Measurements from ENCODE around the gene PRPF38A.
"Not testable (repeated sequence)": the region's sequence is repeated elsewhere in the genome, so short reads cannot be mapped to it uniquely, and the experiment has no call there.

PRPF38A gene, protein sequence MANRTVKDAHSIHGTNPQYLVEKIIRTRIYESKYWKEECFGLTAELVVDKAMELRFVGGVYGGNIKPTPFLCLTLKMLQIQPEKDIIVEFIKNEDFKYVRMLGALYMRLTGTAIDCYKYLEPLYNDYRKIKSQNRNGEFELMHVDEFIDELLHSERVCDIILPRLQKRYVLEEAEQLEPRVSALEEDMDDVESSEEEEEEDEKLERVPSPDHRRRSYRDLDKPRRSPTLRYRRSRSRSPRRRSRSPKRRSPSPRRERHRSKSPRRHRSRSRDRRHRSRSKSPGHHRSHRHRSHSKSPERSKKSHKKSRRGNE

DNA sequence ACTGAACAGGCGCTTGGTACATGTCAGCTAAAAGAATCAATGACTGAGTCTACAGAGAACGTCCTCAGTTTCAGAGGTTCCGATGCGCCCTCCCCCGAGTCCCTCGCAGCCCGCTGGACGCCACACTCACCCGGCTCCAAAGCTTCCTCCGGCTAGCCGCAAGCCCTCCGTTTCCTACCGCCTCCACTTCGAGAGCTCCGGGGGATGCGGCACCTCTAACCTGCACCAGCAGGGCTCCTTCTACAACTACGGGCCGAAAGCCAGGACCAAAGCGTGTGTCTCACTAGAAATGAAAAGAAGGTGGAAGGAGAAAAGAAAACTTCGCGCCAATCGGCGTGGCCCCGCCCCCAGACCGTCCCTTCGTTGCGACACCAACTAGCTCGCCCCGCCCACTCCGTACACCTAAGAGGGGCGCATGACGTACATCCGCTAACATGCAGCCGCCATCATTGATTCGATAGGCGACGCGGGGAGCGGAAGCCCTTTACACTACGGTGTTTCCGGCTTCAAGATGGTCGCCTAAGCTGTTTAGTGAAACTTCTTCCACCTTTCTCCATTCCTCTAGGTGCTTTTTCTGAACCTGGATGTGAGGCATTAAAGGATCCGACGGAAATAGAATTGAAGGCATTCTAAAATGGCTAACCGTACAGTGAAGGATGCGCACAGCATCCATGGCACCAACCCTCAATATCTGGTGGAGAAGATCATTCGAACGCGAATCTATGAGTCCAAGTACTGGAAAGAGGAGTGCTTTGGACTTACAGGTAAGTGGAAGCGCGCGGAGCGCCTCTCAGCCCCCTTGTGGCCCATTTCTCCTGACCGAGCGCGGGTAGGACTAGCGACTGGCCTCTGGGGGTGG is at the start of gene PRPF38A, which contains the start of gene ORC1:
Gene PRPF38A, plus strand, starts transcription at position 487 of the 859 bp plus-strand sequence. Its CDS starts 148 bp downstream, at position 635.
Gene ORC1, minus strand, starts transcription at position 308 of the 859 bp plus-strand sequence. CDS start 2,200 bp downstream, outside the sequence.
- peak; percentile 98 for DNase-seq

DNA sequence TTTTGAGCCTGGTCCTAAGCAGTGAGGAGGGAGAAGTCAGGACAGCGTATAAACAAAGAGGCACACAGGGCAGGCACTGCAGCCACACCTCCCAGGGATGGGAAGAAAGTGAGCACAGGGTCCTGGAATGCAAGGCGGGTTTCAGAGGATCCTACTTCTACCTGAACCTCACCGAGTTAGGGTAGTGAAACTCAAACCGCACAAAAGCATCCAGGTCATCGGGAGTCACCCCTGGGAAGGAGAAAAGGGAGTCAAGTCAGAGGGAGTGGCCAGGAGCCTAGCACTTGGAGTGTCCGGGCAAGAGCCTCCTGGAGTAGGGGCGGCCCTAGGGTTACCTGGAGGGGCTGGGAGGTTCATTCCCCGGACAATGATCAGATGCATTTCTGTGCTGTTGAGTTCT is 49.0 kb upstream of the PRPF38A start:
- DNase-seq, result no peak

DNA sequence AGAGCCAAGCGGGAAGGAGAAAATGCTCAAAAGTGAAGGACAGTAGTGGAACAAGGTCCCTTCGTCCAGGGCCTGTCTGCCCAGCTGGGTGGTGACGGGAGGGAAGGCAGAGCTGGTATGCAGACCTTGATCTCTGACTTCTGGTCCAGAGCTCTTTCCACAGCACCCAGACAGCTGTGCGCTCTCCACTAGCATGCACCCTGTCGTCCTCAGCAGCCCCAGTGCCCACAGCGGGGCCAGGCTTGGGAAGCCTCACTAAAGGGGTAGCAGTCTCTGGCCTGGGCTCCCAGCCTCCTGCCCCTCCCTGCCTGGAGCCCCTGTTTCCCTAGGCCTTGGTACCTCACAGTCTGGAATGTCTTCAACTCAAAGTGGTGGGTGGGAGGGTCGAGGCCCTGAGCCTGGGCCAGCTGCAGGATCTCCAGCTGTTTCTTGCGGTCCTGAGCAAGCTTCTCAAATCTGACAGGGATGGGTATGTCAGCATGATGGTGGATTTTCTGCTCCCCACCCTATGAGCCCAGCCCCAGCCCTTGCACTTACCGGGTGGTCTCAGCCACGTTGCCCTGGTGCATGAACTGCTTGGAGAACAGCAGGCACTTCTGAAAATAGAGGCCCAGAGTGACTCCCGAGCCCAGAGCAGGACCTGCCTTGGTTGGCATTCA is 48.4 kb upstream of the PRPF38A start:
- no peak for DNase-seq

DNA sequence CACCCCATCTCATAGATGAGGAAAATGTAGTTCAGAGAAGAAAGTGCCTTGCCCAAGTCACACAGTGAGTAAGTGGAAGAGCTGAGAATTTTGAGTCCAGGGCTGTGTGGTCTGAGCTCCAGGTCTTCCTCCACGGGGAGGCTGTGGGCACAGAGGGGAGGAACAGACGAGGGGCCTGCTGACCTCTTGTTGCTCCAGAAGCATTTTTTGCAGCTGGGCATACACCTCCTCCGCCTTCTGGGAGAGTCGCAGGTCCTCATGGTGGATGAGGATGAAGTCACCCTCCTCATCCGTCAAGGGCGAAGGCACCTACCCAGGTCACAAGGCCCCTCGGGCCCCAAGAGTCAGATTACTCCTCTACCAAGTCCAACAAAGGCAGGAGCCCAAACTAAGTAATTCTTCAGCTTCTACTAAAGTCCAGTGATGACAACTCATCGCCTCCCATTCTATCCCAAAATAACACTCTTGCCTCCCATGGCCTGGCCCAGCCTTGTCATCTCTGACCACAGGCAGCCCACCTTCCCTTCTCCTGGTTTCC is 47.5 kb upstream of the PRPF38A start:
- DNase-seq, result no peak

DNA sequence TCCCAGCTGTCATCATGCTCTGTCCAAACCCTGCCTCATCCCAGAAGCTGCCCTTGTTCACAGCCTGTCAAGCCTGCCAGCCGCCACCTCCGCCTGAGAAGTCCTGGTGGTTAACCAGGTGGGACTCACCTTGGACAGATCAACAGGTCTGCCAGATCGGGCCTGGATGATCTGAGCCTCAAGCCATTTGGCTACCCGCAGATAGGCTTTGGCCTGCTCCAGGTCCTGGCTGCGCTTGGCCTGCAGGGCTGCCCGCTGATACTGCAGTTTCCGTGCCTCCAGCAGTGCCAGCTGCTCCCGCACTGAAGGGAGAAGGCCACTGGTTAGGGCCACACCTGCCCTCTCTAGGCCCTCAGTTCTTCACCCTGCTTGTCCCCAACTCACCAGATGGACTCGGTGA is 47.0 kb upstream of the PRPF38A start:
- DNase-seq, result no peak

DNA sequence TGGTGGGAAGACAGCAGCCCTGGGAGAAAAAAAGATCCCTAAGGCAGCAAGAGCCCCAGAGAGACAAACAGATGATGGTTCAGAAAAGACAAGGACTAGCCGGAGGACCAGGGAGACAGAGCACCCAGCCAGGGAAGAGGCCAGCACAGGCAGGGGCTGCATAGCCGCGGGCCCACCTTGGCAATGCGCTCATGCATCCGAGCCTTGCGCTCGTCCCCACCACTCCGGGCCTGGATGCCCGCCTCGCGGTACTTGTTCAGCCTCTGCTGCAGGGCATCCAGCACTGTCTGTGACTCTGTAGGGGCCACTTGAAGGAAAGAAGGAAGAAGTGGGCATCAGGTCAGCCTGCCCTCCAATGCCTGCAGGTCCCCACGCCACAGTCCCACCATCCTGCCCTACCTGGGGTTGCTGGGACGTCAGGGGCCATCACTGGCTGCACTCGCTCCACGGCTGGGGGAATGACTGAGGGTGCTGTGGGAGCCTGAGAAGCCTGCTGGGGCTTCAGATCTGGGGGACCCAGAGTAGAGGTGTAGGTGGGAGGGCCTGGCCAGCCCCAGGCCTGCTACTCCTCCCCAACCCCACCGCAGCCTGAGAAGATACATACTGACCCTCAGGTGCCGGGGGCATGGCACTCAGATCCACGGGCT is 45.4 kb upstream of the PRPF38A start:
- DNase-seq, result no peak

DNA sequence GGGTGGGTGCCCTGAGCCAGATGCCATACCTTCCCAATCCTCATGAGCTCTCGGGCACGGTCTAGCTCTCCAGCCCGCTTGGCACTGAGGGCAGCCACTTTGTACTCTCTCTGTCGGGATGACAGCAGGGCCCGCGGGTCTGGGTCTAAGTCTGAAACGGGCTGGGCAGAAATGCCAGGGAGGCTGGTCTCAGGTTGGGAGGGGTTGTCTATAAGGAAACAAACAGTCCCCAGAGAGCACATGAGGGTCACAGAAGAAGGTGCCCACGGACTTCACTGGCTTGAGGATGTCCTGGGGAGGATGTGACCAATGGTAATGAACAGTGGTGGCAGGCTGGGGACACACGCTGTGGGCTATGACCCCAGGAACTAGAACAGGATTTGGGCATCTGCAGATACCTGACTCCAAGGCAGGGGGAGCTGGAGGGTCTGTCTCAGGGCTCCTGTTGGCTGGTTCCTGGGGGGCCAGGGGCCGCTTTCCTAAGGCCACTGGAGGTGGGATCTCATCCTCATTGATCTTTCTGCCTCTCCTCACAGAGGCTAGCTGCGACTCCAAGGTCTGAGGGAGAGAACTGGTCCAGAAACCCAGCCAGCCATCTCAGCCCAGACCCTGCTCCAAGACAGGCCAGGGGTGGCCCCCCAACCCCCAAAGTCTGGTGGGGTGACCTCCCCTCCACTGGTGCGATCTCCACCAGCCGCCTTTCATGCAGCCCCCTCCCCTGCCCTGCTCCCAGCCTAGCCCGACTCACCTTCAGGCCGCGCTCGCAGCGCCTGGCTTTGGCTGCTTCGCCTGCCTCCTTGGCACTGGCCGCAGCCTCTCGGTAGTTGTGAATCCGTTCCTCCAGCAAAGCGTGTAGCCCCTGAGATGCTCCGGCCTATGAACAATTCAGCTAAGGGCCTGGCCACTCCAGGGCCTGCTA is 44.5 kb upstream of the PRPF38A start:
- DNase-seq, result no peak

DNA sequence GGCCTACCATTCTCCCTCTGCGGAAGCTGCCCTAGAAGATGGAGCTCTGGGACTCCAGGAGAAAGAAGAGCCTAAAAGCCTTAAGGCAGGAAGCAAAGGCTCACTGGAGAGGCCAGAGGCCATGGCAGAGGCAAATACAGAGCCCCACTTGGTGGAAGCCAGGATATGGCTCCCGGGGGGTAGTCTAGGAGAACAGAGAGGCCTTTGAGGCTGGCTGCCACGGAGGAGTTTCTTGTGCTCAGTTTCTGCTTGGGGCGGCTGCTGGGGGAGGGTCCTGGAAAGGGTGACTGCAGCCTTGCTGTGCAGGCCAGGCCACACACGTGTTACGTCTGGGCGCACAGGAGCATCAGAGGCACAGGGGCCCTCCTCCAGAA is 43.8 kb upstream of the PRPF38A start:
- DNase-seq, result no peak

DNA sequence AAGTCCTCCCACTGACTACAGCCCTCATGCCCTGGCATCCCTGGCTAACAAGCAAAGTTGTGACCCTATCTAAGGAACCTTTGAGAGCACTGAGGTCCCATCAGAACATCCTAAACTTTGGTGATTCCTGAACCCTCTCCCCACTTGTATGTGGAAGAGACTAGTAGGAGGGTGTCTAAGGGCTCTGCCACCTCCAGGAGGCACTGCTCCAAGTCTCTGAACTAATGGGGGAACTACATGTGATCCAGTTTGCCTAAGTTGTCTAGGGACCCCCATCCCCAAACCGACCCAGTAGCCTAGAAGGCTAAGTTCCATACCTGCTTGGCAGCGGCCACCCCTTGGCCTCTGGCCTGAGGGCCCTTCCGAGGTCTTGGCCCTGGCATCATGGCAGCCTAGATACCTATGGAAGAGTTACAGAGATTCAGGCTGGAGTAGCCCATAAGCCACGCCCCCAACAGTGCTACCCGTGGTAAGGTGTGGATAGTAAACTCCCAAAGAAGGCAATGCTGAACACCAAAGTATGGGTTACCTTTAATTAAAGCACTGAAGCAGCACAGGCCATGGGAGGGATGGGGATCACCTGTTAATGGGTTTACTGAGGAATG is 40.1 kb upstream of the PRPF38A start:
- DNase-seq, result no peak

DNA sequence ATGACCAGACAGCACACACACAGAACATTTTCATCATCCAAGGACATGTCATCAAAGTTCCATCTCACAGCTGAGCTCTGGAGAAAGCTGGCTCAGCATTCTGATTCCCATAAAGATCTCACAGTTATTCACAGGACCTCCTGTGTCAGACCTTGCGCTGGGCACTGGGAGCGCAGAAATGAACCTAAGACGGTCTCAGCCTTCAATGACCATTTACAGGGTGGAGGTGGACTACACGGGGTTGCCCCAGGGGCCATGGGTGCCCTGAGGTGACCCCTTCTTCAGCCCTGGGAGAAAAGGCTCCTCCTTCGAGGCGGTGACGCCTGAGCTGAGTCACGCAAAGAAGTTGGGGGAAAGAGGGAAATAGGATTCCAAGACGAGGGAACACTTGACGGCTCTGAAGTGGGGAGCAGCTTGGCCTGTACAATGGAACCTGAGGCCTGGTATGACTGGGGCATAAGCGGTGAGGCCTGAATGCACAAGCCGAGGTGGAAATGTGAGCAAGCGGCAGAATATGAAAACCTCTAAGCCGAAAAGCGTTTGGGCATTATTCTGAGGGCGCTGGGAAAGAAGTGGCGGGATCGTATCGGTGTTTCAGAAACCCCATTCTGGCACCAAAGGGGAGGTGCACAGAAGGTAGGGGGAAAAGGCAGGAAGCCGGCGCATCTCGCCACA is 39.2 kb upstream of the PRPF38A start:
- DNase-seq, result peak; percentile 63

DNA sequence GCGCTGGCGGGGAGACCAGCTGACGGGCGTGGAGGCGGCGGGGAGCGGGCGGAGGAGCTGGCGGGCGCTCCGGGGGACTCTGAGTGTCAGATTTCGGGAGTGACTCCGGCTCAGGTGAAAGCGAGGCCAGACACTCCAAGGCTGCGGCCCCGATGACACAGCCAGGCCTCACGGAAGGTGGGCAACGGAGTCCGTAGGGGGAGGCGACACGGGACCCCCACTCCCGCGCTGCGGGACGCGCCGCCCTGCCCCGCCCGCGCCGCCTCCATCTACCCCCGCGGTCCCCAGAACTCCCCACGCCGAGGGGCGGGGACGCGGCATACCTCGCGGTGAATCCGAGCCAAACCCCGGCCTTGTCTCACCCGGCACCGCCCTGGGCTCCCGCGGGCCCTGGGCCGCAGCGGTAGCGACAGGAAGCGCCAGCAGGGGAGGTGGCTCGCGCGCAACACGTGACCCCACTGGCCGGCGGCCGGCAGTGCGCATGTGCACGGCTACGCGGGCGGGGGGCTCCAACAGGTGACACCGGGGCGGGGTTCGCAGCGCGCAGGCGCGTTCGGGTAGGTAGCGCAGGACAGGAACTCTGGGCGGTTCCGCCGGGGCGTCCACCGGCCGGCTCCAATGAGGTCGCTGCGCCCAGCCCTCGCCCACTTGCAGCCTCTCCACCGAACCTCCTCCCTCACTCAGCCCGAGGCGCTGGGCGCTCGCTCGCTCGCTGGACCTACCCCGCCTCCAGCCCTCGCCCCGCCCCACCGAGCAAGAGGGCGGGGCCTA is 38.5 kb upstream of the PRPF38A start, which contains the start of gene CC2D1B:
Gene CC2D1B, minus strand, starts transcription at position 460 of the 771 bp plus-strand sequence. CDS start 1,585 bp downstream, outside the sequence.
- peak; percentile 99 for DNase-seq

DNA sequence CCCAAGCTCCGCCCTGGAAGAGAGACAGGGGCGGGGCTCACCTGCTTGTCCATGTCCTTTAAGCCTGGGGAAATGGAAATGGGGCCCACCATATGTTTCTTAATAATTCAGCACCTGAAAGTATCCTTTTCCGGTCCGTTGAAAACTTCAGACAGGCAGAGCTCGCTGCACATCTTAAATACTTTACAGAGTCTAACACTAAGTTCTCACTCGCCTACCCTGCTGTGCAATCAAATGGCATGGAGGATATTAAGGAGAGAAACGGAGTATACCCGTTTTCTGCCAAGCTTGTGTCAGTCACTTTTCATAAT is 37.9 kb upstream of the PRPF38A start:
- no peak for DNase-seq

DNA sequence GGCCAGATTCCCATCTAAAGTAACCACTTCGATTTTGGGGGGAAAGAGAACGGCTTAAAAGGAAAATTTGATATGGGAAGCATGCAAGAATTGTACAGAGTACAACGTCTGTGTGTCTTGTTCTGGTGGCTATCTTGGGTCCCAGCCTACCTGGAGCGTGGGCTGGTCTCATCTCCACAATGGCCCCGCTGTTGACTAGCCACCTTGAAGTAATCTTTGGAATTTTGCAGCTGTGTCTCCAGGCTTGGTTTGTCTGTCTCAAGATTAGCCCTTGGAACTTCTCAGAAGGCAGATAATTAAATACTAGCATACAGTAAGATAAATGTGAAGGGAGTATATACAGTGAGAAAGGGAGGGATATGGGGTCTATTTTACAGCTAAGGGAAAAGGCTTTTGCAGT is 37.1 kb upstream of the PRPF38A start:
- no peak for DNase-seq

DNA sequence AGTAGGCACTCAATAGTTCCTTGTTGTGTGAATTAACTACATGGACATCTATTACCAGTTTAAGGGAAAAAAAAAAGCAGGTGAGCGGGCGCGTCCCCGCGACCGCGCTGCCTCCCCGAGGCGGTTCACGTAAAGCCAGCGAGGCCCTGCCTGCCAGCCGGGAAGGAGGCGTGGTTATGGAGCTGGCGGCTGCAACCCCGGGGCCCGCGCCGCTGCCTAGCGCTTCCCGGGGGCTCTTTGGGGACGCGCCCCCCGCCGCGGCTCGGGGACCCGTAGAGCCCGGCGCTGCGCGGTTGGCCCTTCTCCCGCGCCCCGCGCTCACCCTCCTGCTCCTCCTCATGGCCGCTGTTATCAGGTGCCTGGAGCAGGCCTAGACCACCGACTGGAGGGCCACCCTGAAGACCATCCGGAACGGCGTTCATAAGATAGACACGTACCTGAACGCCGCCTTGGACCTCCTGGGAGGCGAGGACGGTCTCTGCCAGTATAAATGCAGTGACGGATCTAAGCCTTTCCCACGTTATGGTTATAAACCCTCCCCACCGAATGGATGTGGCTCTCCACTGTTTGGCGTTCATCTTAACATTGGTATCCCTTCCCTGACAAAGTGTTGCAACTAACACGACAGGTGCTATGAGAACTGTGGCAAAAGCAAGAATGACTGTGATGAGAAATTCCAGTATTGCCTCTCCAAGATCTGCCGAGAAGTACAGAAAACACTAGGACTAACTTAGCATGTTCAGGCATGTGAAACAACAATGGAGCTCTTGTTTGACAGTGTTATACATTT is 35.8 kb upstream of the PRPF38A start:
- peak; percentile 77 for DNase-seq

DNA sequence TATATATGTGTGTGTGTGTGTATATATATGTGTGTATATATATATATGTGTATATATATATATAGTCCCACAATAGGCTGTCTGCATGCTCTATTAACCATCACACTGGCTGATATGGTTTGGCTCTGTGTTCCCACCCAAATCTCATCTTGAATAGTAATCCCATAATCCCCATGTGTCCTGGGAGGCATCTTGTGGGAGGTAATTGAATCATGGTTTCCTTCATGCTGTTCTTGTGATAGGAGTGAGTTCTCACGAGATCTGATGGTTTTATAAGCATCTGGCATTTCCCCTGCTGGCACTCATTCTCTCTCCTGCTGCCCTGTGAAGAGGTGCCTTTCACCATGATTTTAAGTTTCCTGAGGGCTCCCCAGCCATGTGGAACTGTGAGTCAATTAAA is 34.6 kb upstream of the PRPF38A start:
- DNase-seq, result not testable (repeated sequence)

DNA sequence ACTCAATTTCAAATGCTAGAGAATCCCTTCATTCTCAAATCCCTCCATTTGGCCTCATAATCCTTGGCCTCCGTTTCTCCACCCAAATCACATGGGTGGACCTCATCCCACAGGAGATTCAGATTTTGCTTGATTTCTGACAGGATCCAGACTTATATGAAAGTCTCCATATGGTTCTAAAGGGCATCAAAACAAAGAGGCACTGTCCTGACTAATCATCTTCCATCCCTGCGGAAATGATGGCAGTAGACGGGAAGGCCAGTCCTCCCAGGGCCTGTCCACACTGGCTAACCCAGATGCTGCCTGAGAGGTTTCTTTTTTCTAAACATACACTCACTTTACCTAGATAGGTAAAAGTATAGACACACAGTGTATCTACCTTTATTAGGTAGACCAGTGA is 19.0 kb upstream of the PRPF38A start:
- DNase-seq, result no peak

DNA sequence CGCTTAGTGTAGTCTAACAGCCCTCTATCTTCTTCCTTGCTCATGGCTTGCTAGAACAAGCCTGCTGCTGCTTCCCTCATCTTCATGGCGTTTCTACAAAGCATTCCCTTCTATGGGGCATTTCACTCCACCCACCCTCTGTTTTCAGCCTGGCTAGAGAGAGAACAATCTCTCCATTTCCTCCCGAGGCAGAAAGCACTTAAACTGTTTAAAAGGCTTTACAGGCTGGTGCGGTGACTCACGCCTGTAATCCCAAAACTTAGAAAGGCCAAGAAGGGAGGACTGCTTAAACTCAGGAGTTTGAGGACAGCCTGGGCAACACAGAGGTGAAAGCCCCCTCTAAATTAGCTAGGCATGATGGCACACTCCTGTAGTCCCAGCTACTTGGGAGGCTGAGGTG is 17.9 kb upstream of the PRPF38A start:
- DNase-seq, result peak; percentile 13

DNA sequence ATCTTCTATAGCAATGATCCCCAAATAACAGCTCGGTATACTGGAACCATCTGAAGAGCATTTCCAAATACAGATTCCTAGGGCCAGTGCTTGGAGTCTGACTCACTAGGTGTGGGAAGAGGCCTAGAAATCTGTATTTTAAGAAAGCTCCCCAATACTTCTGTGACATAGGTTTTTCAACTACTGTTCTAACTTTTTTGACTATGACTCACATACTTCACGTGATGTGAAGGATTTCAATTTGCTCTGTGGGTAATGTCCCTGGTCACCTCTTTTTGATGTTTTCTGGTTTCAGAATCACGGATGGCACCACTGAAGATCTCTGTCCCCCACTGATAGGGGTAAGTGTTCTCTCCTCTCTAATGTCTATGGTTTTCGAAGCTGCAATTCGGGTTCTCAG is 11.2 kb upstream of the PRPF38A start:
- no peak for DNase-seq

DNA sequence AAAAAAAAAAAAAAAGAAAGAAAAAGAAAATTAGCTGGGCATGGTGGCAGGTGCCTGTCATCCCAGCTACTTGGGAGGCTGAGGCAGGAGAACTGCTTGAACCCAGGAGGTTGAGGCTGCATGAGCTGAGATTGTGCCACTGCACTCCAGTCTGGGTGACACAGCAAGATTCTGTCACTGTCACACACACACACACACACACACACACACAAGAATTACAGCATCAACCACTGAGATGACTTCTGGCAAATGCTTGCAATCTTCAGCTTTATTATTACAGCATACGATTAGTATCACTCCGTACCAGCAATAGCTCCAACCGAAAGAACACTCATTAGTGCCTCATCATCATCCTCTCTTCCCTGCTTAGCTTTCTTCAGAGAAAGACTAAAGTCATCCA is 4.8 kb upstream of the PRPF38A start:
- no peak for DNase-seq

Data from activated CD8-positive, alpha-beta memory T cell treated with anti-CD3 and anti-CD28 coated beads, Interleukin-2, amount 50 U/mL, for 48 hours (primary cell).